Hematopoietic multipotent progenitor cell (in vitro differentiated cells): ENCODE measurements around the gene KBTBD13. TPM values are rescaled to one million over a fixed set of nuclear protein-coding genes. Genes with fewer than 3 reads are reported as not detected.
"Not testable (repeated sequence)": the region's sequence is repeated elsewhere in the genome, so short reads cannot be mapped to it uniquely, and the experiment has no call there.

Source experiments
- DNase-seq, 3 donors: peaks; one replicate each; pipeline ENCODE4 v3.0.0-alpha.2; 2011 to 2015; ENCODE audit warnings: low read depth in 2 of 3, low spot score in 2 of 3
- total RNA-seq: library from RNA; depleted of rRNA; stranded (reverse); fragments of >200 nt; gene quantifications from one replicate; pipeline ENCODE4 v1.2.3, GENCODE V29; 2012

KBTBD13 gene
- total RNA-seq, 1 donor, result not detected

GRCh38 chr15:65067645-65068402 lies 8.7 kb upstream of the KBTBD13 start, which contains the start of gene RASL12:
Gene RASL12 (minus strand): TSS chr15:65067991. CDS start chr15:65067835, 156 bp downstream.
- no peak for DNase-seq

GRCh38 chr15:65068403-65068788 lies 8.2 kb upstream of the KBTBD13 start:
- DNase-seq, result no peak

GRCh38 chr15:65069179-65069578 lies 7.4 kb upstream of the KBTBD13 start:
- DNase-seq, result no peak

- DNase-seq, result no peak
Observed at GRCh38 chr15:65069779-65070546, 6.6 kb upstream of the KBTBD13 start.

GRCh38 chr15:65071381-65071811 lies 5.2 kb upstream of the KBTBD13 start:
- DNase-seq, result no peak

GRCh38 chr15:65072027-65072426 lies 4.5 kb upstream of the KBTBD13 start:
- DNase-seq, result no peak

- DNase-seq, result no peak
Observed at GRCh38 chr15:65072617-65073016, 3.9 kb upstream of the KBTBD13 start.

- not testable (repeated sequence) for DNase-seq
Observed at GRCh38 chr15:65074946-65075345, 1.6 kb upstream of the KBTBD13 start.

- DNase-seq, result peak in 1 of 3 donors; percentile 62
Observed at GRCh38 chr15:65075607-65076395, 745 bp upstream of the KBTBD13 start.

- DNase-seq, result no peak
Observed at GRCh38 chr15:65077291-65077980, 890 bp downstream of the KBTBD13 start.

GRCh38 chr15:65077981-65078352 lies 1.4 kb downstream of the KBTBD13 start:
- peak in 2 of 3 donors; percentile 71 to 78 for DNase-seq

- DNase-seq, result no peak
Observed at GRCh38 chr15:65079580-65079979, 3.0 kb downstream of the KBTBD13 start.

- DNase-seq, result no peak
Observed at GRCh38 chr15:65081270-65081669, 4.7 kb downstream of the KBTBD13 start.

- DNase-seq, result no peak
Observed at GRCh38 chr15:65081758-65082157, 5.2 kb downstream of the KBTBD13 start.

GRCh38 chr15:65082303-65082953 lies 5.9 kb downstream of the KBTBD13 start:
- DNase-seq, result peak in 1 of 3 donors; percentile 25

- no peak for DNase-seq
Observed at GRCh38 chr15:65083262-65083701, 6.7 kb downstream of the KBTBD13 start.

- DNase-seq, result no peak
Observed at GRCh38 chr15:65084500-65085206, 8.1 kb downstream of the KBTBD13 start.

- no peak for DNase-seq
Observed at GRCh38 chr15:65085207-65085753, 8.7 kb downstream of the KBTBD13 start.
